ENCODE data around the gene KRT1.

GRCh38 chr12:52684431-52684830 lies 4.2 kb upstream of the KRT1 start:
- no peak for TF ChIP-seq POLR2A (IDR thresholded peaks at IDR 0.05; ENCODE audit: low read depth, low read length)
- no peak for TF ChIP-seq CTCF (IDR thresholded peaks at IDR 0.05 in 2 of 3, conservative IDR thresholded peaks at IDR 0.05 in 1 of 3; ENCODE audit: control insufficient read depth in 2 of 3, extremely low read depth in 1 of 3, insufficient read depth in 1 of 3, low read depth in 3 of 3, low read length in 3 of 3)
- no peak for TF ChIP-seq MEF2A (IDR thresholded peaks at IDR 0.05; ENCODE audit: insufficient read depth, low read depth, low read length)
- no peak for TF ChIP-seq CHD2 (IDR thresholded peaks at IDR 0.05; ENCODE audit: borderline replicate concordance, low read depth, low read length)
- TF ChIP-seq ESRRA (IDR thresholded peaks at IDR 0.05; ENCODE audit: low read length) = no peak
- TF ChIP-seq CHD4 (IDR thresholded peaks at IDR 0.05) = no peak
- TF ChIP-seq POLR2AphosphoS5 (IDR thresholded peaks at IDR 0.05; ENCODE audit: low read length) = no peak
- no peak for TF ChIP-seq RBBP5 (conservative IDR thresholded peaks at IDR 0.05)
- no peak for TF ChIP-seq CBFB (IDR thresholded peaks at IDR 0.05; ENCODE audit: low read depth)
- no peak for TF ChIP-seq RCOR1 (conservative IDR thresholded peaks at IDR 0.05; ENCODE audit: low read depth, low read length)
- TF ChIP-seq ZBTB33 (IDR thresholded peaks at IDR 0.05) = no peak
- no peak for TF ChIP-seq EZH2 (IDR thresholded peaks at IDR 0.05; ENCODE audit: borderline replicate concordance, control insufficient read depth, low read depth, low read length)

Data from GM12878 (cell line).